ENCODE data around the gene ABCA2.

ABCA2 gene

GRCh38 chr9:136972743-136973142 is 55.3 kb downstream of the ABCA2 start:
- H3K4me3 Mint-ChIP-seq = no peak overlapping the region
- H3K9me3 Mint-ChIP-seq (ENCODE audit: low read depth) = no peaks in the 10 kb centered on the region
- H3K27ac Mint-ChIP-seq = no peak overlapping the region
- no peaks in the 10 kb centered on the region for H3K27me3 Mint-ChIP-seq
- H3K36me3 Mint-ChIP-seq = no peaks in the 10 kb centered on the region
- H3K4me1 Mint-ChIP-seq (ENCODE audit: low read depth) = peaks cover 13% of the 10 kb centered on the region

- H3K27ac Mint-ChIP-seq = no peak overlapping the region
- no peaks in the 10 kb centered on the region for H3K27me3 Mint-ChIP-seq
- no peak overlapping the region for H3K4me3 Mint-ChIP-seq
- peaks cover 13% of the 10 kb centered on the region for H3K4me1 Mint-ChIP-seq (ENCODE audit: low read depth)
- no peaks in the 10 kb centered on the region for H3K9me3 Mint-ChIP-seq (ENCODE audit: low read depth)
- H3K36me3 Mint-ChIP-seq = no peaks in the 10 kb centered on the region
These were observed 55.7 kb downstream of the ABCA2 start for GRCh38 chr9:136972335-136972734.

- Mint-ChIP-seq H3K9me3 (ENCODE audit: low read depth) (no peaks in the 10 kb centered on the region), H3K4me3 (no peak overlapping the region), H3K27me3 (no peaks in the 10 kb centered on the region), H3K36me3 (no peaks in the 10 kb centered on the region), H3K4me1 (ENCODE audit: low read depth) (peaks cover 13% of the 10 kb centered on the region), H3K27ac (no peak overlapping the region)
These were observed 56.3 kb downstream of the ABCA2 start for GRCh38 chr9:136971746-136972145.

- Mint-ChIP-seq H3K27ac (no peak overlapping the region), H3K4me1 (ENCODE audit: low read depth) (peaks cover 18% of the 10 kb centered on the region), H3K36me3 (no peaks in the 10 kb centered on the region), H3K9me3 (ENCODE audit: low read depth) (no peaks in the 10 kb centered on the region), H3K4me3 (no peak overlapping the region), H3K27me3 (no peaks in the 10 kb centered on the region)
These were observed 57.7 kb downstream of the ABCA2 start for GRCh38 chr9:136970361-136970760.

- Mint-ChIP-seq H3K4me3 (no peak overlapping the region), H3K27ac (no peak overlapping the region), H3K4me1 (ENCODE audit: low read depth) (peaks cover 14% of the 10 kb centered on the region), H3K9me3 (ENCODE audit: low read depth) (no peaks in the 10 kb centered on the region), H3K36me3 (no peaks in the 10 kb centered on the region), H3K27me3 (no peaks in the 10 kb centered on the region)
These were observed 58.3 kb downstream of the ABCA2 start for GRCh38 chr9:136969774-136970173.

GRCh38 chr9:136969150-136969549 is 58.9 kb downstream of the ABCA2 start:
- Mint-ChIP-seq H3K4me3 (no peak overlapping the region), H3K27ac (no peak overlapping the region), H3K36me3 (no peaks in the 10 kb centered on the region), H3K4me1 (ENCODE audit: low read depth) (peaks cover 17% of the 10 kb centered on the region), H3K9me3 (ENCODE audit: low read depth) (no peaks in the 10 kb centered on the region), H3K27me3 (no peaks in the 10 kb centered on the region)

- Mint-ChIP-seq H3K9me3 (ENCODE audit: low read depth) (no peaks in the 10 kb centered on the region), H3K36me3 (no peaks in the 10 kb centered on the region), H3K4me3 (no peak overlapping the region), H3K27me3 (no peaks in the 10 kb centered on the region), H3K27ac (no peak overlapping the region), H3K4me1 (ENCODE audit: low read depth) (peaks cover 17% of the 10 kb centered on the region)
These were observed 59.5 kb downstream of the ABCA2 start for GRCh38 chr9:136968333-136969127.

- Mint-ChIP-seq H3K27me3 (no peaks in the 10 kb centered on the region), H3K4me3 (peak overlapping the region; percentile 83), H3K36me3 (no peaks in the 10 kb centered on the region), H3K9me3 (ENCODE audit: low read depth) (no peaks in the 10 kb centered on the region), H3K27ac (peak overlapping the region; percentile 48), H3K4me1 (ENCODE audit: low read depth) (peaks cover 24% of the 10 kb centered on the region)
These were observed 62.1 kb downstream of the ABCA2 start for GRCh38 chr9:136965771-136966484.

- Mint-ChIP-seq H3K4me1 (ENCODE audit: low read depth) (peaks cover 33% of the 10 kb centered on the region), H3K4me3 (peak overlapping the region; percentile 53), H3K36me3 (no peaks in the 10 kb centered on the region), H3K27ac (peak overlapping the region; percentile 28), H3K27me3 (no peaks in the 10 kb centered on the region), H3K9me3 (ENCODE audit: low read depth) (no peaks in the 10 kb centered on the region)
These were observed 63.1 kb downstream of the ABCA2 start for GRCh38 chr9:136964833-136965422.

GRCh38 chr9:136964171-136964689 is 63.8 kb downstream of the ABCA2 start:
- no peaks in the 10 kb centered on the region for H3K36me3 Mint-ChIP-seq
- no peaks in the 10 kb centered on the region for H3K9me3 Mint-ChIP-seq (ENCODE audit: low read depth)
- H3K27me3 Mint-ChIP-seq = no peaks in the 10 kb centered on the region
- no peak overlapping the region for H3K4me3 Mint-ChIP-seq
- H3K27ac Mint-ChIP-seq = no peak overlapping the region
- H3K4me1 Mint-ChIP-seq (ENCODE audit: low read depth) = peaks cover 34% of the 10 kb centered on the region

- Mint-ChIP-seq H3K36me3 (no peaks in the 10 kb centered on the region), H3K27me3 (no peaks in the 10 kb centered on the region), H3K9me3 (ENCODE audit: low read depth) (no peaks in the 10 kb centered on the region), H3K4me3 (no peak overlapping the region), H3K27ac (no peak overlapping the region), H3K4me1 (ENCODE audit: low read depth) (peaks cover 36% of the 10 kb centered on the region)
These were observed 64.3 kb downstream of the ABCA2 start for GRCh38 chr9:136963751-136964150.

- peaks cover 36% of the 10 kb centered on the region for H3K4me1 Mint-ChIP-seq (ENCODE audit: low read depth)
- no peak overlapping the region for H3K27ac Mint-ChIP-seq
These were observed 64.7 kb downstream of the ABCA2 start for GRCh38 chr9:136963341-136963740.

GRCh38 chr9:136962701-136963248 is 65.3 kb downstream of the ABCA2 start:
- Mint-ChIP-seq H3K36me3 (no peaks in the 10 kb centered on the region), H3K27ac (no peak overlapping the region), H3K9me3 (ENCODE audit: low read depth) (no peaks in the 10 kb centered on the region)

More at GRCh38 chr9:136963341-136963740, 64.7 kb downstream of the ABCA2 start:
- Mint-ChIP-seq H3K36me3 (no peaks in the 10 kb centered on the region), H3K27me3 (no peaks in the 10 kb centered on the region), H3K4me3 (no peak overlapping the region), H3K9me3 (ENCODE audit: low read depth) (no peaks in the 10 kb centered on the region)

GRCh38 chr9:136962163-136962562 is 65.9 kb downstream of the ABCA2 start:
- H3K4me1 Mint-ChIP-seq (ENCODE audit: low read depth) = peaks cover 36% of the 10 kb centered on the region
- H3K9me3 Mint-ChIP-seq (ENCODE audit: low read depth) = no peaks in the 10 kb centered on the region
- H3K4me3 Mint-ChIP-seq = no peak overlapping the region

More at GRCh38 chr9:136962701-136963248, 65.3 kb downstream of the ABCA2 start:
- no peaks in the 10 kb centered on the region for H3K27me3 Mint-ChIP-seq
- H3K4me1 Mint-ChIP-seq (ENCODE audit: low read depth) = peaks cover 36% of the 10 kb centered on the region
- no peak overlapping the region for H3K4me3 Mint-ChIP-seq

More at GRCh38 chr9:136962163-136962562, 65.9 kb downstream of the ABCA2 start:
- Mint-ChIP-seq H3K36me3 (no peaks in the 10 kb centered on the region), H3K27me3 (no peaks in the 10 kb centered on the region), H3K27ac (no peak overlapping the region)

Data from activated naive CD8-positive, alpha-beta T cell (primary cell).